Stimulated activated CD4-positive, alpha-beta T cell treated with anti-CD3 and anti-CD28 coated beads, Interleukin-1b, Interleukin-23, amount 100 ng/mL, for 1 hour (primary cell): ENCODE measurements around the gene TMEM62.
"Not testable (repeated sequence)": the region's sequence is repeated elsewhere in the genome, so short reads cannot be mapped to it uniquely, and the experiment has no call there.

Experiments
- DNase-seq, 2 donors: peaks; one replicate each; pipeline ENCODE4 v3.0.0-alpha.2; 2020; ENCODE audit warnings: low read depth in 2 of 2

TMEM62 gene

GRCh38 chr15:43121863-43122262, 11.5 kb upstream of the TMEM62 start:
- no peak for DNase-seq

- DNase-seq: no peak
These were observed 8.2 kb upstream of the TMEM62 start for GRCh38 chr15:43125100-43125661.

DNA sequence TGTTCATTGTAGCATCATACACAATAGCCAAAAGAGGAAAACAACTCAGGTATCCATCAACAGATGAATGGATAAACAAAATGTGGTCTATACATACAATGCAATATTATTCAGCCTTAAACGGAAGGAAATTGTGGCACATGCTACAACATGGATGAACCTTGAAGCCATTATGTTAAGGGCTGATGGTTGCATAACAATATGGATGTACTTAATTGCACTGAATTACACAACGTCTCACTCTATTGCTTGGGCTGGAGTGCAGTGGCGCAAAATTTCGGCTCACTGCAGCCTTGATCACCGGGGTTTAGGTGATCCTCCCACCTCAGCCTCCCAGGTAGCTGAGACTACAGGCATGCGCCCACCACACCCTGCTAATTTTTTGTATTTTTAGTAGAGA, 7.0 kb upstream of the TMEM62 start:
- DNase-seq: no peak

DNA sequence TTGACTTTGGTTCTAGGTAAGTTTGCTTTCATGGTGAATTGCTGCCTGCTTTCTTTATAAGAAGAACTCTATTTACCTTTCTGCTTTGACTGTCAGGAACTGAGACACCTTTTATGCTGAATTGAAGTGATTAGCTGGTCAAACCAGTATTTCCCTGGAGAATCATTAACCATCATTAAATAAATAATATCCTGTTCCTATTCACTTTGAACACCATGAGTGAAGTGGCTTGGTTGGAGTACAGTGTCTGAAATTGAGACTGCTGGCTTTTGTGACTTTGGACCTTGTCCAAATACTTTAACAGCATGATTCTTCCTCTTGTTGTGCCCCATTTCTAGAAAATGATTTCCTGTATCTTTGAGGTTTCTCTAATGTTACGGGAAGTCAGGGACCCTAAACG, 5.6 kb upstream of the TMEM62 start:
- DNase-seq: no peak

- not testable (repeated sequence) for DNase-seq
These were observed 5.0 kb upstream of the TMEM62 start for GRCh38 chr15:43128174-43128979.

GRCh38 chr15:43128980-43129335, 4.4 kb upstream of the TMEM62 start:
- DNase-seq: no peak

GRCh38 chr15:43132830-43133429, 456 bp upstream of the TMEM62 start:
- no peak for DNase-seq

DNA sequence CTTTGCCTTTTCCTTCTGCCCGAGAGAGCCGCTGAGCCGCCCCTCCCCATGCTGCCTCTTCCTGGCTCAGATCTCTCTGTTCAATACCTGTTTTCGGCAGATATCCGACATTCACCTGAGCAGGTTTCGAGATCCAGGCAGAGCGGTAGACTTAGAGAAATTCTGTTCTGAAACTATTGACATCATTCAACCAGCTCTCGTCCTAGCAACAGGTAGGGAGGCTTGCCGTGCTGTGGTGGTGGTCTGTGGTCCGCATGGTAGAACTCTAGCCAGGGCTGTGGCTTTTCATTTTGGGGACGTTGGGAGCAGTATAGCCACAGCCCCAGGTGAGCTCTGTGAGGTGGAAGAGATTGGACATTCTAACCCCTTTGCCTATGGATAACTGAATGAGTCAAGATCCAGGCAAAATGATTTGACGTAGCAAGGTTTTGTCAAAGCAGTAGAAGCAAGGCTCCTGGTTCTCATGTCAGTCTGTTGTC, 810 bp downstream of the TMEM62 start:
- DNase-seq: no peak

GRCh38 chr15:43135351-43135750, 2.0 kb downstream of the TMEM62 start:
- no peak for DNase-seq

GRCh38 chr15:43143203-43143941, 10.0 kb downstream of the TMEM62 start:
- DNase-seq: no peak

DNA sequence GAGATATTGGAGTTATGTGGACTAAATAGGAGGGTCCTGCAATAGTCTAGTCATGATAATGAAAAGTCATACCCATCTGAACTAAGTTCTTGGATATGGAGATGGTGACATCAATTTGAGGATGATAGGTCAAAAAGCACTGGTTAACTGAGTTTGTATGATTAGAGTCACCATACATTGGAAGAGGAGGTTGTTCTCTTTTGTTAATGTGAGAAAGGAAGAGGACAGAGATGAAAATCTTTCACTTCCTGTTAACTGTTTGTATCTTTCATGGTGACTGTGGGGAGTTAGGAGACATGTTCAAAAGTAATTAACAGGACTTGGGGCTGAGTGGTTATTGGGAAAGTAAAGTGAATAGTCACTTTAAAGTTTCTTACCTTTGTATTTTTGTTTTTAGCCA, 11.1 kb downstream of the TMEM62 start:
- DNase-seq: no peak

DNA sequence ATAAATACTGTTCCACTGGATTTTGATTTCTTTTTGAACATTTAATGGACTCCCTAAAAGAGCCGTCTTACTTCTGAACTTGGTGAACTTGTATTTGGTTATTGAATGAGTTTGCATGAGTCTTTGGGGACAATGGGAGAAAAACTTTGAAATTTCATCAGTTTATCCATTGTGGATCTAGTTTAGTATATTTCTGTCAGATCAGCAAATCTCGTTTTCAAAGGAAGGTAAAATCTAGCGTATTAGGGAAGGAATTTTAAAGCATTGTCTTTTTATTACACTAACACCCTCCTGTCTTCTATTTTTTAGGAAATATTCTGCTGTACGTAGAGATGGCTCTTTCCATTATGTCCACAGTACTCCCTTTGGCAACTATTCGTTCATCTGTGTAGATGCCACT, 12.8 kb downstream of the TMEM62 start:
- DNase-seq: no peak

- DNase-seq: no peak
These were observed 17.0 kb downstream of the TMEM62 start for GRCh38 chr15:43150191-43150929.

DNA sequence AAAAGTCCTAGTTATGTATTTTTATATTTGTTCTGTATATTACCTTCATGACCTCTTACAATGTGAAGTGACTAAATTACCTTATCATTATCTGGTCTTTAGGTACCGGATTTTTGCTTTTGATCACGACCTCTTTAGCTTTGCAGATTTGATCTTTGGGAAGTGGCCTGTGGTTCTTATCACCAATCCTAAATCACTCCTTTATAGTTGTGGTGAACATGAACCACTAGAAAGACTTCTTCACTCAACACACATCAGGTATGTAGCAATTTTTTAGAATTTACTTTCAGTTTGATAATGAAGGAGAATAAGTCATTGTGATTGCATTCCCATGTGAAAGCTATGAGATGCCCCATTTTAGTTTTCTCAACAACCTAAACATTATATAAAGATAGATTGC, 18.3 kb downstream of the TMEM62 start:
- no peak for DNase-seq

GRCh38 chr15:43153269-43153668, 19.9 kb downstream of the TMEM62 start:
- no peak for DNase-seq

DNA sequence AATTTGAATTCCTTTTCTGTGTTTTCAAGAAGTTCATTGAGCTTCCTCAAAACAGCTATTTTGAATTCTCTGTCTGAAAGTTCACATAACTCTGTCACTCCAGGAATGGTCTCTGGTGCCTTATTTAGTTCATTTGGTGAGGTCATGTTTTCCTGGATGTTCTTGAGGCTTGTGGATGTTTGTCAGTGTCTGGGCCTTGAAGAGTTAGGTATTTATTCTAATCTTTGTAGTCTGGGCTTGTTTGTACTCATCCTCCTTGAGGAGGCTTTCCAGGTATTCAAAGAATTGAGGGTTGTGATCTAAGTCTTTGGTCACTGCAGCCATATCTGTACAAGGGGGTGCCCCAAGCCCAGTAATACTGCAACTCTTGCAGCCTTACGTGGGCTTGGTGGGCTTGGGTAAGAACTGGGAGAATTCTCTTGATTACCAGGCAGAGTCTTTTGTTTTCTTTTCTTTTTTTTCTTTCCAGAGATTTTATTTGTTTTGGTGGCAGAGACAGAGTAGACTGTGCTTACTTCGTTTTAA, 32.5 kb downstream of the TMEM62 start:
- no peak for DNase-seq

- DNase-seq: not testable (repeated sequence)
These were observed 33.9 kb downstream of the TMEM62 start for GRCh38 chr15:43167261-43167660.

- no peak for DNase-seq
These were observed 35.1 kb downstream of the TMEM62 start for GRCh38 chr15:43168192-43169107.

DNA sequence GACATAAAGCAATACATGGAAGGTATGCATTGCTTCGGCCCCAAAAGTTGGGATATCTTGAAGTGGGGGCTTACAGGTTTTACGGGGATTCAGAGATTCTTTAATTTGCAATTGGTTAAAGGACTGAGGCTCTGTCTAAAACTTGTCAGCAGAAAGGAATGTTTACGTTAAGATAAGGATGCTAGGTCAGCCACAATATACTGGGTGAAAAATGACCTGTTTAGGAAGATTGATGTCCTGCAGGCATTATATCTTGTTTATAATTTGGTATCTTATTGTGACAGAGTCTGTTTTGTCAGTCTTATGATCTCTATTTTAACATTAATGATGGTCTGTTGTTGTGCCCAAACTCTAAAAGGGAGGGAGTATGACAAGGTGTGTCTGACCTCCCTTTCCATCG, 36.5 kb downstream of the TMEM62 start:
- DNase-seq: no peak

- not testable (repeated sequence) for DNase-seq
These were observed 42.4 kb downstream of the TMEM62 start for GRCh38 chr15:43175656-43176309.
